ENCODE data around the gene CTU1. TPM values are rescaled to one million over a fixed set of nuclear protein-coding genes. Genes with fewer than 3 reads are reported as not detected.
A peak's percentile ranks its signal among the peaks of the same experiment; 100 is the strongest.

CTU1 gene
- total RNA-seq, 1 experiment from 2014 or later = 8.6 TPM

DNA sequence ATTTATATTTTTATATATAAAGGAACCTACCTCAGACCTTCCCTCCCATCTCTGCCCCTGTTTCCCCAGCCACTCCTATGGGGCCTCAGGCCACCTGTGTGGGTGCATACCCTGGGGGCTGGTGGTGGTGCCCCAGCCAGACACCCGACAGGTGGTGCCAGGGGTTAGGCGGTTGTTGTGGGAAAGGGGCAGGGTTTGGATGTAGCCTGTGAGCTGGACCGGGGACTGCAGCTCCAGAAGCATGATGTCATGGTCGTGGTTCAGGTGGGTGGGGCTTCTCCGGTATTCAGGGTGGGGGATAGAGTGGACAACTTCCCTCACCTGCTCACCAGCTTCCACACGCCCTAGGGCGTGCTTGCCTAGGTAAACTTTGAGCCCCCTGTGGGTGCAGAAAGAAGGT lies 48.5 kb downstream of the CTU1 start:
- no peak overlapping the region for H3K4me3 Mint-ChIP-seq
- H3K4me1 Mint-ChIP-seq = no peaks in the 10 kb centered on the region; the same call in 1 of the 2 replicates
- ChIA-PET CTCF (no interaction called here), POLR2A (no interaction called here)
- TF ChIP-seq JUN (CRISPR knock-in tag; IDR thresholded peaks at IDR 0.05) (no peak), ZNF232 (CRISPR knock-in tag; IDR thresholded peaks at IDR 0.05) (no peak), ELF4 (CRISPR knock-in tag; IDR thresholded peaks at IDR 0.05; ENCODE audit: low read depth) (no peak), HMGA2 (CRISPR knock-in tag; IDR thresholded peaks at IDR 0.05) (peak; percentile 74), ZNF396 (CRISPR knock-in tag; IDR thresholded peaks at IDR 0.05; ENCODE audit: borderline replicate concordance) (no peak), FOXJ3 (CRISPR knock-in tag; IDR thresholded peaks at IDR 0.05; ENCODE audit: borderline replicate concordance) (no peak)
- TF ChIP-seq, protein P1, sequence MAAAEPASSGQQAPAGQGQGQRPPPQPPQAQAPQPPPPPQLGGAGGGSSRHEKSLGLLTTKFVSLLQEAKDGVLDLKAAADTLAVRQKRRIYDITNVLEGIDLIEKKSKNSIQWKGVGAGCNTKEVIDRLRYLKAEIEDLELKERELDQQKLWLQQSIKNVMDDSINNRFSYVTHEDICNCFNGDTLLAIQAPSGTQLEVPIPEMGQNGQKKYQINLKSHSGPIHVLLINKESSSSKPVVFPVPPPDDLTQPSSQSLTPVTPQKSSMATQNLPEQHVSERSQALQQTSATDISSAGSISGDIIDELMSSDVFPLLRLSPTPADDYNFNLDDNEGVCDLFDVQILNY (CRISPR knock-in tag; IDR thresholded peaks at IDR 0.05) = no peak
- TF ChIP-seq, protein P2, sequence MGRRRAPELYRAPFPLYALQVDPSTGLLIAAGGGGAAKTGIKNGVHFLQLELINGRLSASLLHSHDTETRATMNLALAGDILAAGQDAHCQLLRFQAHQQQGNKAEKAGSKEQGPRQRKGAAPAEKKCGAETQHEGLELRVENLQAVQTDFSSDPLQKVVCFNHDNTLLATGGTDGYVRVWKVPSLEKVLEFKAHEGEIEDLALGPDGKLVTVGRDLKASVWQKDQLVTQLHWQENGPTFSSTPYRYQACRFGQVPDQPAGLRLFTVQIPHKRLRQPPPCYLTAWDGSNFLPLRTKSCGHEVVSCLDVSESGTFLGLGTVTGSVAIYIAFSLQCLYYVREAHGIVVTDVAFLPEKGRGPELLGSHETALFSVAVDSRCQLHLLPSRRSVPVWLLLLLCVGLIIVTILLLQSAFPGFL (CRISPR knock-in tag; IDR thresholded peaks at IDR 0.05; ENCODE audit: borderline replicate concordance) = no peak
- TF ChIP-seq, protein P3, sequence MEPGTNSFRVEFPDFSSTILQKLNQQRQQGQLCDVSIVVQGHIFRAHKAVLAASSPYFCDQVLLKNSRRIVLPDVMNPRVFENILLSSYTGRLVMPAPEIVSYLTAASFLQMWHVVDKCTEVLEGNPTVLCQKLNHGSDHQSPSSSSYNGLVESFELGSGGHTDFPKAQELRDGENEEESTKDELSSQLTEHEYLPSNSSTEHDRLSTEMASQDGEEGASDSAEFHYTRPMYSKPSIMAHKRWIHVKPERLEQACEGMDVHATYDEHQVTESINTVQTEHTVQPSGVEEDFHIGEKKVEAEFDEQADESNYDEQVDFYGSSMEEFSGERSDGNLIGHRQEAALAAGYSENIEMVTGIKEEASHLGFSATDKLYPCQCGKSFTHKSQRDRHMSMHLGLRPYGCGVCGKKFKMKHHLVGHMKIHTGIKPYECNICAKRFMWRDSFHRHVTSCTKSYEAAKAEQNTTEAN (CRISPR knock-in tag; IDR thresholded peaks at IDR 0.05) = no peak
- H3K36me3 Mint-ChIP-seq = no peaks in the 10 kb centered on the region
- H3K9me3 Mint-ChIP-seq = peaks cover 10% of the 10 kb centered on the region
- H3K27ac Mint-ChIP-seq = no peak overlapping the region
- H3K27me3 Mint-ChIP-seq (ENCODE audit: low read depth) = peaks cover 10% of the 10 kb centered on the region
- ATAC-seq (no peak), DNase-seq (ENCODE audit: low spot score) (no peak)

DNA sequence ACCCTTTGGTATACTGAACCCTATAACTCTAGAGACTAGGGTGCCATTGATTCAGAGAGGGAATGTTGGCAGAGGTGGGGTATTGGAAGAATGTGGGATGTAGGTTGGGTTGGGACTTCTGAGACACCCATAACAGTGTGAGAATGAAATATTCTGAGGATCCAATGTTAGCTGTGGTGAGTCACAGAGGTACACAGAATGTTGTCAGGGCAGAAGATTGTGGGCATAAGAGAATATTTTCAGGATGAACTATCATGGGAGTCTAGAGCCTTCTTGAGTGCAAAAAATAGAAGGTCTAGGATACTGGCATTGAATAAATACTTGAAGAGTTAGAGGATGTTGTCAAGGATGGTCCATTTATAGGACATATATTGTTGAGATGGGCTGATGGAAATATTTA lies 52.3 kb downstream of the CTU1 start:
- Mint-ChIP-seq H3K27ac (no peak overlapping the region), H3K27me3 (ENCODE audit: low read depth) (peaks cover 4% of the 10 kb centered on the region; the same call in 1 of the 2 replicates), H3K4me3 (no peak overlapping the region), H3K9me3 (peaks cover 2% of the 10 kb centered on the region), H3K36me3 (no peaks in the 10 kb centered on the region), H3K4me1 (peaks cover 21% of the 10 kb centered on the region)
- ChIA-PET POLR2A (no interaction called here), CTCF (no interaction called here)
- DNase-seq (ENCODE audit: low spot score) (no peak), ATAC-seq (no peak)
- TF ChIP-seq, protein P2 (CRISPR knock-in tag; IDR thresholded peaks at IDR 0.05; ENCODE audit: borderline replicate concordance) = no peak
- no peak for TF ChIP-seq ZNF671 (CRISPR knock-in tag; IDR thresholded peaks at IDR 0.05)
- no peak for TF ChIP-seq ZNF396 (CRISPR knock-in tag; IDR thresholded peaks at IDR 0.05; ENCODE audit: borderline replicate concordance)
- no peak for TF ChIP-seq CREB1 (CRISPR knock-in tag; IDR thresholded peaks at IDR 0.05)
- no peak for TF ChIP-seq ETV6 (CRISPR knock-in tag; IDR thresholded peaks at IDR 0.05)
- no peak for TF ChIP-seq ZNF138 (CRISPR knock-in tag; conservative IDR thresholded peaks at IDR 0.05)
- TF ChIP-seq NFATC4 (CRISPR knock-in tag; IDR thresholded peaks at IDR 0.05) = no peak
- no peak for TF ChIP-seq FOXP1 (CRISPR knock-in tag; IDR thresholded peaks at IDR 0.05; ENCODE audit: borderline replicate concordance)
- TF ChIP-seq ATF1 (CRISPR knock-in tag; IDR thresholded peaks at IDR 0.05) = no peak
- TF ChIP-seq, protein P4, sequence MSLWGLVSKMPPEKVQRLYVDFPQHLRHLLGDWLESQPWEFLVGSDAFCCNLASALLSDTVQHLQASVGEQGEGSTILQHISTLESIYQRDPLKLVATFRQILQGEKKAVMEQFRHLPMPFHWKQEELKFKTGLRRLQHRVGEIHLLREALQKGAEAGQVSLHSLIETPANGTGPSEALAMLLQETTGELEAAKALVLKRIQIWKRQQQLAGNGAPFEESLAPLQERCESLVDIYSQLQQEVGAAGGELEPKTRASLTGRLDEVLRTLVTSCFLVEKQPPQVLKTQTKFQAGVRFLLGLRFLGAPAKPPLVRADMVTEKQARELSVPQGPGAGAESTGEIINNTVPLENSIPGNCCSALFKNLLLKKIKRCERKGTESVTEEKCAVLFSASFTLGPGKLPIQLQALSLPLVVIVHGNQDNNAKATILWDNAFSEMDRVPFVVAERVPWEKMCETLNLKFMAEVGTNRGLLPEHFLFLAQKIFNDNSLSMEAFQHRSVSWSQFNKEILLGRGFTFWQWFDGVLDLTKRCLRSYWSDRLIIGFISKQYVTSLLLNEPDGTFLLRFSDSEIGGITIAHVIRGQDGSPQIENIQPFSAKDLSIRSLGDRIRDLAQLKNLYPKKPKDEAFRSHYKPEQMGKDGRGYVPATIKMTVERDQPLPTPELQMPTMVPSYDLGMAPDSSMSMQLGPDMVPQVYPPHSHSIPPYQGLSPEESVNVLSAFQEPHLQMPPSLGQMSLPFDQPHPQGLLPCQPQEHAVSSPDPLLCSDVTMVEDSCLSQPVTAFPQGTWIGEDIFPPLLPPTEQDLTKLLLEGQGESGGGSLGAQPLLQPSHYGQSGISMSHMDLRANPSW (CRISPR knock-in tag; conservative IDR thresholded peaks at IDR 0.05; ENCODE audit: low read depth) = no peak
- TF ChIP-seq, protein P5, sequence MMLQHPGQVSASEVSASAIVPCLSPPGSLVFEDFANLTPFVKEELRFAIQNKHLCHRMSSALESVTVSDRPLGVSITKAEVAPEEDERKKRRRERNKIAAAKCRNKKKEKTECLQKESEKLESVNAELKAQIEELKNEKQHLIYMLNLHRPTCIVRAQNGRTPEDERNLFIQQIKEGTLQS (CRISPR knock-in tag; conservative IDR thresholded peaks at IDR 0.05) = no peak
- TF ChIP-seq, protein P6, sequence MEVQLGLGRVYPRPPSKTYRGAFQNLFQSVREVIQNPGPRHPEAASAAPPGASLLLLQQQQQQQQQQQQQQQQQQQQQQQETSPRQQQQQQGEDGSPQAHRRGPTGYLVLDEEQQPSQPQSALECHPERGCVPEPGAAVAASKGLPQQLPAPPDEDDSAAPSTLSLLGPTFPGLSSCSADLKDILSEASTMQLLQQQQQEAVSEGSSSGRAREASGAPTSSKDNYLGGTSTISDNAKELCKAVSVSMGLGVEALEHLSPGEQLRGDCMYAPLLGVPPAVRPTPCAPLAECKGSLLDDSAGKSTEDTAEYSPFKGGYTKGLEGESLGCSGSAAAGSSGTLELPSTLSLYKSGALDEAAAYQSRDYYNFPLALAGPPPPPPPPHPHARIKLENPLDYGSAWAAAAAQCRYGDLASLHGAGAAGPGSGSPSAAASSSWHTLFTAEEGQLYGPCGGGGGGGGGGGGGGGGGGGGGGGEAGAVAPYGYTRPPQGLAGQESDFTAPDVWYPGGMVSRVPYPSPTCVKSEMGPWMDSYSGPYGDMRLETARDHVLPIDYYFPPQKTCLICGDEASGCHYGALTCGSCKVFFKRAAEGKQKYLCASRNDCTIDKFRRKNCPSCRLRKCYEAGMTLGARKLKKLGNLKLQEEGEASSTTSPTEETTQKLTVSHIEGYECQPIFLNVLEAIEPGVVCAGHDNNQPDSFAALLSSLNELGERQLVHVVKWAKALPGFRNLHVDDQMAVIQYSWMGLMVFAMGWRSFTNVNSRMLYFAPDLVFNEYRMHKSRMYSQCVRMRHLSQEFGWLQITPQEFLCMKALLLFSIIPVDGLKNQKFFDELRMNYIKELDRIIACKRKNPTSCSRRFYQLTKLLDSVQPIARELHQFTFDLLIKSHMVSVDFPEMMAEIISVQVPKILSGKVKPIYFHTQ (CRISPR knock-in tag; IDR thresholded peaks at IDR 0.05) = no peak
- no peak for TF ChIP-seq KAT7 (CRISPR knock-in tag; IDR thresholded peaks at IDR 0.05; ENCODE audit: borderline replicate concordance)
- no peak for TF ChIP-seq NR3C1 (CRISPR knock-in tag; conservative IDR thresholded peaks at IDR 0.05; ENCODE audit: low read depth)
- TF ChIP-seq, protein P7, sequence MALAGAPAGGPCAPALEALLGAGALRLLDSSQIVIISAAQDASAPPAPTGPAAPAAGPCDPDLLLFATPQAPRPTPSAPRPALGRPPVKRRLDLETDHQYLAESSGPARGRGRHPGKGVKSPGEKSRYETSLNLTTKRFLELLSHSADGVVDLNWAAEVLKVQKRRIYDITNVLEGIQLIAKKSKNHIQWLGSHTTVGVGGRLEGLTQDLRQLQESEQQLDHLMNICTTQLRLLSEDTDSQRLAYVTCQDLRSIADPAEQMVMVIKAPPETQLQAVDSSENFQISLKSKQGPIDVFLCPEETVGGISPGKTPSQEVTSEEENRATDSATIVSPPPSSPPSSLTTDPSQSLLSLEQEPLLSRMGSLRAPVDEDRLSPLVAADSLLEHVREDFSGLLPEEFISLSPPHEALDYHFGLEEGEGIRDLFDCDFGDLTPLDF (CRISPR knock-in tag; IDR thresholded peaks at IDR 0.05) = no peak
- TF ChIP-seq MYBL2 (CRISPR knock-in tag; IDR thresholded peaks at IDR 0.05) = no peak
- no peak for TF ChIP-seq TCF7 (CRISPR knock-in tag; IDR thresholded peaks at IDR 0.05; ENCODE audit: low read depth)
- no peak for TF ChIP-seq NR2C2 (CRISPR knock-in tag; IDR thresholded peaks at IDR 0.05)

Data from WTC11 (cell line).